Activated effector memory CD4-positive, alpha-beta T cell treated with anti-CD3 and anti-CD28 coated beads, Interleukin-2, amount 50 U/mL, for 16 hours (primary cell): ENCODE data around the gene SUPV3L1.
A peak's percentile ranks its signal among the peaks of the same experiment; 100 is the strongest.
"Not testable (repeated sequence)": the region's sequence is repeated elsewhere in the genome, so short reads cannot be mapped to it uniquely, and the experiment has no call there.

Source experiments
- DNase-seq: peaks from one replicate; pipeline ENCODE4 v3.0.0-alpha.2; 2020

Gene SUPV3L1

GRCh38 chr10:69232736-69233480 is 52.9 kb downstream of the SUPV3L1 start:
- DNase-seq = peak; percentile 70

GRCh38 chr10:69234447-69234846 is 54.4 kb downstream of the SUPV3L1 start:
- DNase-seq = no peak

GRCh38 chr10:69237528-69238159 is 57.6 kb downstream of the SUPV3L1 start:
- DNase-seq = peak; percentile 94

GRCh38 chr10:69239136-69239535 is 59.1 kb downstream of the SUPV3L1 start:
- no peak for DNase-seq

- no peak for DNase-seq
Observed at GRCh38 chr10:69239816-69240434, 59.9 kb downstream of the SUPV3L1 start.

- DNase-seq = no peak
Observed at GRCh38 chr10:69240455-69240854, 60.4 kb downstream of the SUPV3L1 start.

GRCh38 chr10:69241575-69241974 is 61.5 kb downstream of the SUPV3L1 start:
- DNase-seq = no peak

- DNase-seq = no peak
Observed at GRCh38 chr10:69242040-69242851, 62.2 kb downstream of the SUPV3L1 start.

- no peak for DNase-seq
Observed at GRCh38 chr10:69242852-69243212, 62.8 kb downstream of the SUPV3L1 start.

- DNase-seq = no peak
Observed at GRCh38 chr10:69243817-69244216, 63.8 kb downstream of the SUPV3L1 start.

- DNase-seq = no peak
Observed at GRCh38 chr10:69246036-69246435, 66.0 kb downstream of the SUPV3L1 start.

- DNase-seq = no peak
Observed at GRCh38 chr10:69246581-69247312, 66.7 kb downstream of the SUPV3L1 start.

- DNase-seq = no peak
Observed at GRCh38 chr10:69247313-69247710, 67.3 kb downstream of the SUPV3L1 start.

- peak; percentile 58 for DNase-seq
Observed at GRCh38 chr10:69248117-69248730, 68.2 kb downstream of the SUPV3L1 start.

GRCh38 chr10:69250041-69250440 is 70.0 kb downstream of the SUPV3L1 start:
- no peak for DNase-seq

GRCh38 chr10:69251417-69251816 is 71.4 kb downstream of the SUPV3L1 start:
- DNase-seq = not testable (repeated sequence)

GRCh38 chr10:69253171-69253570 is 73.1 kb downstream of the SUPV3L1 start:
- DNase-seq = no peak

- no peak for DNase-seq
Observed at GRCh38 chr10:69254877-69255276, 74.8 kb downstream of the SUPV3L1 start.
